ENCODE data around the gene CNST.

- TF ChIP-seq POLR2A (IDR thresholded peaks at IDR 0.05): no peak
- TF ChIP-seq, protein P1, sequence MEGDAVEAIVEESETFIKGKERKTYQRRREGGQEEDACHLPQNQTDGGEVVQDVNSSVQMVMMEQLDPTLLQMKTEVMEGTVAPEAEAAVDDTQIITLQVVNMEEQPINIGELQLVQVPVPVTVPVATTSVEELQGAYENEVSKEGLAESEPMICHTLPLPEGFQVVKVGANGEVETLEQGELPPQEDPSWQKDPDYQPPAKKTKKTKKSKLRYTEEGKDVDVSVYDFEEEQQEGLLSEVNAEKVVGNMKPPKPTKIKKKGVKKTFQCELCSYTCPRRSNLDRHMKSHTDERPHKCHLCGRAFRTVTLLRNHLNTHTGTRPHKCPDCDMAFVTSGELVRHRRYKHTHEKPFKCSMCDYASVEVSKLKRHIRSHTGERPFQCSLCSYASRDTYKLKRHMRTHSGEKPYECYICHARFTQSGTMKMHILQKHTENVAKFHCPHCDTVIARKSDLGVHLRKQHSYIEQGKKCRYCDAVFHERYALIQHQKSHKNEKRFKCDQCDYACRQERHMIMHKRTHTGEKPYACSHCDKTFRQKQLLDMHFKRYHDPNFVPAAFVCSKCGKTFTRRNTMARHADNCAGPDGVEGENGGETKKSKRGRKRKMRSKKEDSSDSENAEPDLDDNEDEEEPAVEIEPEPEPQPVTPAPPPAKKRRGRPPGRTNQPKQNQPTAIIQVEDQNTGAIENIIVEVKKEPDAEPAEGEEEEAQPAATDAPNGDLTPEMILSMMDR (IDR thresholded peaks at IDR 0.05): no peak
Measured at GRCh38 chr1:246583056-246583440, 16.8 kb downstream of the CNST start.
